ENCODE measurements around the gene SINHCAF.

GRCh38 chr12:31263661-31264060 lies 62.3 kb downstream of the SINHCAF start:
- TF ChIP-seq CTCF (IDR thresholded peaks at IDR 0.05): no peak
- TF ChIP-seq ZFX (IDR thresholded peaks at IDR 0.05; ENCODE audit: borderline replicate concordance): no peak
